ENCODE data around the gene TNRC18. TPM values are rescaled to one million over a fixed set of nuclear protein-coding genes. Genes with fewer than 3 reads are reported as not detected.

TNRC18 gene
- total RNA-seq, 1 donor from 2014 or later, result 198 TPM

DNA sequence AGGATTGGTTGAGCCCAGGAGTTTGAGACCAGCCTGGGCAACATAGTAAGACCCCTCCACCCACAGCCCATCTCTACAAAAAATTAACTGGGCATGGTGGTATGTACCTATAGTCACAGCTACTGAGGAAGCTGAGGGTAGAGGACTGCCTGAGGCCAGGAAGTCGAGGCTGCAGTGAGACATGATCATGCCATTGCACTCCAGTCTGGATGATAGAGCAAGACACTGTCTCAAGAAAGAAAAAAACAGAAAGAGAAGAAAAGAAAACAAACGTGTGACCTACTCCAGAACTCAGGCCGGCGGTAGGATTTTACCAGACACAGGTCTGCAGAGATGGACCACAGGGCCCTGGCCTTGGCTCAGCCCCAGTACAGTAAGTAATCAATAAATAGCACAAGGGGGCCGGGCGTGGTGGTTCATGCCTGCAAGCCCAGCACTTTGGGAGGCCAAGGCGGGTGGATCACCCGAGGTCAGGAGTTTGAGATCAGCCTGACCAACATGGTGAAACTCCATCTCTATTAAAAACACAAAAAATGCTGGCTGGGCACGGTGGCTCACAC is 35.4 kb upstream of the TNRC18 start:
- Mint-ChIP-seq H3K27ac (ENCODE audit: unreplicated experiment) (no peak overlapping the region), H3K36me3 (ENCODE audit: unreplicated experiment) (no peaks in the 10 kb centered on the region), H3K4me1 (ENCODE audit: unreplicated experiment) (peaks cover 3% of the 10 kb centered on the region), H3K4me3 (ENCODE audit: unreplicated experiment) (no peak overlapping the region), H3K27me3 (ENCODE audit: unreplicated experiment) (no peaks in the 10 kb centered on the region), H3K9me3 (ENCODE audit: unreplicated experiment) (no peaks in the 10 kb centered on the region)
- no peak for DNase-seq (ENCODE audit: extremely low spot score, unreplicated experiment)
- TF ChIP-seq, protein P1, sequence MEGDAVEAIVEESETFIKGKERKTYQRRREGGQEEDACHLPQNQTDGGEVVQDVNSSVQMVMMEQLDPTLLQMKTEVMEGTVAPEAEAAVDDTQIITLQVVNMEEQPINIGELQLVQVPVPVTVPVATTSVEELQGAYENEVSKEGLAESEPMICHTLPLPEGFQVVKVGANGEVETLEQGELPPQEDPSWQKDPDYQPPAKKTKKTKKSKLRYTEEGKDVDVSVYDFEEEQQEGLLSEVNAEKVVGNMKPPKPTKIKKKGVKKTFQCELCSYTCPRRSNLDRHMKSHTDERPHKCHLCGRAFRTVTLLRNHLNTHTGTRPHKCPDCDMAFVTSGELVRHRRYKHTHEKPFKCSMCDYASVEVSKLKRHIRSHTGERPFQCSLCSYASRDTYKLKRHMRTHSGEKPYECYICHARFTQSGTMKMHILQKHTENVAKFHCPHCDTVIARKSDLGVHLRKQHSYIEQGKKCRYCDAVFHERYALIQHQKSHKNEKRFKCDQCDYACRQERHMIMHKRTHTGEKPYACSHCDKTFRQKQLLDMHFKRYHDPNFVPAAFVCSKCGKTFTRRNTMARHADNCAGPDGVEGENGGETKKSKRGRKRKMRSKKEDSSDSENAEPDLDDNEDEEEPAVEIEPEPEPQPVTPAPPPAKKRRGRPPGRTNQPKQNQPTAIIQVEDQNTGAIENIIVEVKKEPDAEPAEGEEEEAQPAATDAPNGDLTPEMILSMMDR (IDR thresholded peaks at IDR 0.05), result no peak

DNA sequence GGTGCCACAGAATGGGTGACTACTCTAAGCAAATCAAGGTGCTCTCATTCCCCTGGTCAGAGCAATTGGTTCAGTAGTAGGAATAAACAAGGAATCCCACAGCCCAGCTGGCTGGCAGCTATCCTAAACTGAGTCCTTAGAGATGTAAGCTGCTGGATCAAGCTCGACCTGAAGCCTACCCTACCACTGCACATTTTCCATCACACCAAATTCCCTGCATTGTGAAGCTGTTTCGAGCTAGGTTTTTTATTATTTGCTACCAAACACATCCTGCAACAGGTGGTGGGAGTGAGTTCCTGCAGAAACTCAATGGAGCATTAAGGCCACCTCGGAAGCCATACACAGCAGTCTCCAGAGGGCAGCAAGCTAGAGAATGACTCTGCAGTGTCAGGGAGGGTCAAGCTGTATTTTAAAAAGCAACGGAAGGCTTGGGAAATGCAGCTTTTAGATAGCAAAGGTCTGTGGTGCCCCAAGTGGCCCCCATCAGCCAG is 33.7 kb upstream of the TNRC18 start:
- Mint-ChIP-seq H3K9me3 (ENCODE audit: unreplicated experiment) (no peaks in the 10 kb centered on the region), H3K27me3 (ENCODE audit: unreplicated experiment) (no peaks in the 10 kb centered on the region), H3K36me3 (ENCODE audit: unreplicated experiment) (no peaks in the 10 kb centered on the region), H3K27ac (ENCODE audit: unreplicated experiment) (no peak overlapping the region), H3K4me1 (ENCODE audit: unreplicated experiment) (peaks cover 7% of the 10 kb centered on the region), H3K4me3 (ENCODE audit: unreplicated experiment) (no peak overlapping the region)
- DNase-seq (ENCODE audit: extremely low spot score, unreplicated experiment), result no peak
- TF ChIP-seq, protein P1 (IDR thresholded peaks at IDR 0.05), result no peak

DNA sequence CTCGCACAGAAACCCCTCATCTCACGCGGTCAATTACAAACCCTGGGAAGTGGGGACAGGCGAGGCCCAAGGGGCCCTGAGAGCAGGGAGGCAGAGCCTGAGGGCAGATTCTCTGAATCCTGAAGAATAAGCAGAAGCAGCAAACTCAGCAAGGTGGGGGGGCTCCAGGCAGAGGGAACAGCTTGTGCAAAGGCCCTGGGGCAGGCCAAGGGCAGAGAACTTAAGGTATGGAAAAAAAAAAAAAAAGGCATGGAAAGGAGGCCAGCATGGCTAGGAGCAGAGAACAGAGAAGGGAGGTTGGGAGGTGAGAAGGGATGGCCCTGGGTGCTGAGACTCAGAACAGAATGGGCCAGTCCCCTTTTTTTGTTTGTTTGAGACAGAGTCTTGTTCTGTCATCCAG is 32.8 kb upstream of the TNRC18 start:
- Mint-ChIP-seq H3K9me3 (ENCODE audit: unreplicated experiment) (no peaks in the 10 kb centered on the region), H3K27me3 (ENCODE audit: unreplicated experiment) (no peaks in the 10 kb centered on the region), H3K4me3 (ENCODE audit: unreplicated experiment) (no peak overlapping the region), H3K4me1 (ENCODE audit: unreplicated experiment) (peaks cover 7% of the 10 kb centered on the region), H3K36me3 (ENCODE audit: unreplicated experiment) (no peaks in the 10 kb centered on the region), H3K27ac (ENCODE audit: unreplicated experiment) (no peak overlapping the region)
- TF ChIP-seq, protein P1 (IDR thresholded peaks at IDR 0.05), result no peak
- no peak for DNase-seq (ENCODE audit: extremely low spot score, unreplicated experiment)

DNA sequence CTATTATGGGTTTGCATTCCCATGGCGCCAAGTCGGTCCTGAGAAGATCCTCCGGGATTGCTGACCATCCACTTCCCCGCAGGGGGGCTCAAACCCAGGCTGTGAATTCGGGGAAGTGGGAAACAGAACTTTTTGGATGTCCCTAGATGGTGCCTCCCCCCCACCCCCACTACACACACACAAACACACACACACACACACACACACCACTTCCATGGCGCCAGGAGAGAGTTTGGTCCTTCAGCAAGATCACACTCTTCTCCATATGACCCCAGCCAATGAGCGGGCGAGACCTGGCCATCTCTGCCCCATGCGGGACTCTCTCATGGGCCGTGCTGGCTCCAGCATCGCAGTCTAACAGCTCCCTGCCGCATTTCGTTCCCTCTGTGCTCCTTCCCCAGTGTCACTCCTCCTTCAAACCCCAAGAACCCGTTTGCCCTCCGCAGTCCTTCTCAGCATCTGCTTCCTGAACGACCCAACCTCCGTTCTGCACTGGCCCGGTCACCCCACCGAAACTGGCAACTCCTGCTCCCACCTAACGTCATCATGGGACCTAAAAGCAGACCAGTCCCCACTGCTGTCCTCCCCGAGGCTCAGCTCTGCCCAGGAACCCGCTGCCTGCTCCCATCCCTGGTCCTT is 32.1 kb upstream of the TNRC18 start:
- no peak overlapping the region for H3K27ac Mint-ChIP-seq (ENCODE audit: unreplicated experiment)
- no peak overlapping the region for H3K4me3 Mint-ChIP-seq (ENCODE audit: unreplicated experiment)
- H3K36me3 Mint-ChIP-seq (ENCODE audit: unreplicated experiment), result no peaks in the 10 kb centered on the region
- DNase-seq (ENCODE audit: extremely low spot score, unreplicated experiment), result no peak
- peaks cover 10% of the 10 kb centered on the region for H3K4me1 Mint-ChIP-seq (ENCODE audit: unreplicated experiment)
- H3K27me3 Mint-ChIP-seq (ENCODE audit: unreplicated experiment), result no peaks in the 10 kb centered on the region
- TF ChIP-seq, protein P1 (IDR thresholded peaks at IDR 0.05), result no peak
- no peaks in the 10 kb centered on the region for H3K9me3 Mint-ChIP-seq (ENCODE audit: unreplicated experiment)

DNA sequence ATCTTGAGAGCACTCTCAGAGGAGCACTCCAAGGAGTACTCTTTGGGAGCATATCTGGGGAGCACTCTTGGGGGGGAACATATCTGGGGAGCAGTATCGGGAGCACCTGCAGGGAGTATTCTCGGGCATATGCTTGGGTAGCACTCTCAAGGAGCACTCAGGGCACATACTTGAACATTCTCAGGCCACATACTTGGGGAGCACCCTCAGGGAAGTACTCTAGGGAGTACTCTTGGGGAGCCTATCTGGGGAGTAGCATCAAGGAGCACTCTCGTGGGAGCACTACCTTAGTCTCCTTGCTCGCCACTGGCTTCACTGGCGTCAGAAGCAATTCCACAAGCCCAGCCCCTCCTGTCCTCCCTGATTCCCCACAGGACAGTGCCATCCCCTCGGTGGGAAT is 31.5 kb upstream of the TNRC18 start:
- Mint-ChIP-seq H3K27me3 (ENCODE audit: unreplicated experiment) (no peaks in the 10 kb centered on the region), H3K27ac (ENCODE audit: unreplicated experiment) (no peak overlapping the region), H3K36me3 (ENCODE audit: unreplicated experiment) (no peaks in the 10 kb centered on the region), H3K9me3 (ENCODE audit: unreplicated experiment) (no peaks in the 10 kb centered on the region), H3K4me3 (ENCODE audit: unreplicated experiment) (no peak overlapping the region), H3K4me1 (ENCODE audit: unreplicated experiment) (peaks cover 10% of the 10 kb centered on the region)
- TF ChIP-seq, protein P1 (IDR thresholded peaks at IDR 0.05), result no peak
- DNase-seq (ENCODE audit: extremely low spot score, unreplicated experiment), result no peak
